ENCODE data around the gene TMEM175. TPM values are rescaled to one million over a fixed set of nuclear protein-coding genes. Genes with fewer than 3 reads are reported as not detected.

TMEM175 gene
- total RNA-seq, 2 donors from 2014 or later = 40.2 to 65.3 TPM

DNA sequence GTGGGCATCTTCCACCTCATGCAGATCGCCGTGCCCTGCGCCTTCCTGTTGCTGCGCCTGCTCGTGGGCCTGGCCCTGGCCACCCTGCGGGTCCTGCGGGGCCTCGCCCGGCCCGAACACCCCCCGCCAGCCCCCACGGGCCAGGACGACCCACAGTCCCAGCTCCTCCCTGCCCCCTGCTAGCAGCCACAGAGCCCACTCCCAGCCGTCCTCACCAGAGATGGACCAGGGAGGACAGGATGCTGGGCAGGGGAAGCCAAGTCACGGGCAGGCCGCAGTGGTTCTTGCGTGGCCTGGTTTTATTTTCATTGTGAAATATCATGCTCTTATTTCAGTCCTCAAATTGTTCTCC, 26.0 kb downstream of the TMEM175 start:
- H3K4me3 ChIP-seq = no peak overlapping the region
- DNase-seq = no peak

DNA sequence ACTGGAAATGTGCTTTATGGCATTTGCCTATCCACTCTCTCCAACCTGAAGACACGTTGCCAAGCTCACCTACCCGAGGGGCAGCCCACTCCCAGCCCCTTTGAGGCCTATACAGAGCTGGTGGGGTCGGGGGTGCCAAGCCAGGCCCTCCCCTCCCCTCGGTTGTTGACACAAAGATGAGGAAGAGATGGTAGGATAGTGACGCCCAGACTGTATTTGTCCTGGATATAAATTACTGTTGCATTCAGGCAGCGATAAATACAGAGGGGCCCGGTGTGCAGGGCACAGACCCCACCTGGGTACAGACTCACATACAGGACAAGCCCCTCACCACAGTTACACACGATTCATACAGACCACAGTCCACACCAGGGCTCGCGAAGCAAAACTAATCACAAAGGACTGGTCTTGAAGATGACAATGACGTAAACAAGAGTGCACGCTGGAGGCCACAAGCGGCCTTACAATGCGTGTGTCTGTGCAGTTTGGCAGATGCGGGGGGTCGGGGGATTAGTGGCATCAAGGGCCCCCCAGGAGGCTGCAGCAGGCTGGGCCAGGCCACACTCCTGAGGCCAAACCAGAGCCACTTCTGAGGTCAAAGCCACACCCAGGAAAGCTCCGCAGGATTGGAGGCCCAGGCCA, 26.6 kb downstream of the TMEM175 start:
- 79 to 87% methylated on average over 16 to 17 of the region's 17 CpGs for WGBS, 2 donors
- TF ChIP-seq POLR2A (IDR thresholded peaks at IDR 0.05) = no peak
- TF ChIP-seq, protein P1, sequence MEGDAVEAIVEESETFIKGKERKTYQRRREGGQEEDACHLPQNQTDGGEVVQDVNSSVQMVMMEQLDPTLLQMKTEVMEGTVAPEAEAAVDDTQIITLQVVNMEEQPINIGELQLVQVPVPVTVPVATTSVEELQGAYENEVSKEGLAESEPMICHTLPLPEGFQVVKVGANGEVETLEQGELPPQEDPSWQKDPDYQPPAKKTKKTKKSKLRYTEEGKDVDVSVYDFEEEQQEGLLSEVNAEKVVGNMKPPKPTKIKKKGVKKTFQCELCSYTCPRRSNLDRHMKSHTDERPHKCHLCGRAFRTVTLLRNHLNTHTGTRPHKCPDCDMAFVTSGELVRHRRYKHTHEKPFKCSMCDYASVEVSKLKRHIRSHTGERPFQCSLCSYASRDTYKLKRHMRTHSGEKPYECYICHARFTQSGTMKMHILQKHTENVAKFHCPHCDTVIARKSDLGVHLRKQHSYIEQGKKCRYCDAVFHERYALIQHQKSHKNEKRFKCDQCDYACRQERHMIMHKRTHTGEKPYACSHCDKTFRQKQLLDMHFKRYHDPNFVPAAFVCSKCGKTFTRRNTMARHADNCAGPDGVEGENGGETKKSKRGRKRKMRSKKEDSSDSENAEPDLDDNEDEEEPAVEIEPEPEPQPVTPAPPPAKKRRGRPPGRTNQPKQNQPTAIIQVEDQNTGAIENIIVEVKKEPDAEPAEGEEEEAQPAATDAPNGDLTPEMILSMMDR (IDR thresholded peaks at IDR 0.05) = no peak
- H3K36me3 ChIP-seq (replicated peaks in 1 of 2; ENCODE audit: insufficient read depth in 1 of 2, low read depth in 2 of 2) = no peaks in the 10 kb centered on the region
- H3K4me1 ChIP-seq = no peaks in the 10 kb centered on the region
- ATAC-seq = no peak
- no peaks in the 10 kb centered on the region for H3K27me3 ChIP-seq
- no peak overlapping the region for H3K27ac ChIP-seq
- no peaks in the 10 kb centered on the region for H3K9me3 ChIP-seq
- intact Hi-C loops (cut with DNase I) = no loop called here
- no peak overlapping the region for H3K4me3 ChIP-seq
- DNase-seq = no peak

More for the DNA sequence above, 26.0 kb downstream of the TMEM175 start:
- Histone ChIP-seq H3K9me3 (no peaks in the 10 kb centered on the region), H3K27me3 (no peaks in the 10 kb centered on the region), H3K36me3 (replicated peaks in 1 of 2; ENCODE audit: insufficient read depth in 1 of 2, low read depth in 2 of 2) (no peaks in the 10 kb centered on the region), H3K4me1 (no peaks in the 10 kb centered on the region), H3K27ac (no peak overlapping the region)
- ATAC-seq = no peak
- no peak for TF ChIP-seq POLR2A (IDR thresholded peaks at IDR 0.05)
- TF ChIP-seq, protein P1 (IDR thresholded peaks at IDR 0.05) = no peak
- 95 to 100% methylated on average over 2 to 9 of the region's 17 CpGs for WGBS, 2 donors
- intact Hi-C loops (cut with DNase I) = no loop called here

DNA sequence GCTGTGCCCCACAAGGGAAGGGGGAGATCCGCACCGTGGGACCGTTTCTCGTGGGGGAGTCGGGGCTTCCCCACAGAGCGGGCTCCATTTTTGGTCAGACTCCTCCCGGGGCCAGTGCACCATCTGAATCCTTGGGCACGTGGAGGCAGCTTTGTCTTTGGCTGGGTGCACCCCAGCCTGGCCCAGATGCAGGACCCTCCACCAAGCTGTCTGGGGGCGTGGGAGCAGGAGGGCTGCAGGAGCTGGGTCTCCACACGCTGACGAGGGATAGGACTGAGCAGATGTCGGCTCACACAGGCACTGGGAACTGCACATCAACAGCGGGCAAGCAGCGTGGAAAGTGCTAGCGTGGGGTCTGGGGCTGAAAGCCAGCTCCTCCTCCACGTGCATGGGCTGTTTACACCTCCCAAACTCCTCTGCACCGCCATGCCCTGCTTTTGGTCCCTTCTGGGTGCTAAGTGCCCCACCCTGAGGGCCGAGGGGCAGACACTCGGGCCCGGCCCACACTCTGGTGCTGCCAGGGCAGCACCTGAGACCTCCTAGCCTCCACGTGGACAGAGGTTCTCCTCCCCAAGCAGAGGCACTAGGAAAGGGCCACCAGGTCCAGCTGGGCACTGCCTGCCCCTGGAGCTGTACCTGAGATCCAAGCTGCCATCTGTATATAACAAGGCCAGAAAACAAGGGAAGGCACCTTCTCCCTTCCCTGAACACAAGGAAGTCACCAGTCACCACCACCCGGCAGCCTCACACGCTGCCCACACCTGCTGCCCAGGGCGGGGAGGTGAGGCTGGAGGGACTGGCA, 27.3 kb downstream of the TMEM175 start:
- Histone ChIP-seq H3K36me3 (replicated peaks in 1 of 2; ENCODE audit: insufficient read depth in 1 of 2, low read depth in 2 of 2) (no peaks in the 10 kb centered on the region), H3K27ac (no peak overlapping the region), H3K9me3 (no peaks in the 10 kb centered on the region), H3K4me1 (no peaks in the 10 kb centered on the region), H3K4me3 (no peak overlapping the region), H3K27me3 (no peaks in the 10 kb centered on the region)
- no peak for TF ChIP-seq POLR2A (IDR thresholded peaks at IDR 0.05)
- TF ChIP-seq, protein P1 (IDR thresholded peaks at IDR 0.05) = no peak
- WGBS, 2 donors = 86 to 87% methylated on average over 11 to 24 of the region's 24 CpGs
- intact Hi-C loops (cut with DNase I) = no loop called here
- DNase-seq (no peak), ATAC-seq (no peak)

DNA sequence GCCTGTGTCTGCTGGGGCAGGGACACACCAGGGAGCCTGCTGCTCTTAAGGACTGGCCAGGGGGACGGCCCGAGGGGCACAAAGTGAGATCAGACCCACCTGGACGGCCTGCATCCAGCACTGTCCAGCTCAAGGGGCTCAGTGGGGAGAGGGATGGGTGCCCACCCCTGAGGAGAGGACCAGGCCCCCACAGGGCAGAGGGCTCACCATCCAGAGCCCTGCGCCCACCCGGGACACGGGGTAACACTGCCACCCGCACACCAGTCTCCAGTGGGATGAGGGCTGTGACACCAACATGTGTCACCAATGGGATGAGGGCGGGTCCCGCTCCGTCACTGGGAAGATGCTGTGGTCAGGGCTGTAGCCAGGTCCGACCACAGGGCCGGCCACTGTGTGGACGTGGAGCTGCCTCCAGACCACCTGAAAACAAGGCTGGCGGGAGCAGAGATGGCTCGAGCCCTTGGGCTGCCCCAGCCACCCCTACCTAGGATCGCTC, 27.9 kb downstream of the TMEM175 start:
- intact Hi-C loops (cut with DNase I) = no loop called here

More for the DNA sequence above, 27.9 kb downstream of the TMEM175 start:
- no peak for DNase-seq
- Histone ChIP-seq H3K27me3 (no peaks in the 10 kb centered on the region), H3K9me3 (no peaks in the 10 kb centered on the region), H3K4me1 (no peaks in the 10 kb centered on the region), H3K36me3 (replicated peaks in 1 of 2; ENCODE audit: insufficient read depth in 1 of 2, low read depth in 2 of 2) (no peaks in the 10 kb centered on the region), H3K27ac (no peak overlapping the region), H3K4me3 (no peak overlapping the region)
- 91 to 100% methylated on average over 3 to 16 of the region's 16 CpGs for WGBS, 2 donors
- no peak for ATAC-seq
- no peak for TF ChIP-seq POLR2A (IDR thresholded peaks at IDR 0.05)
- TF ChIP-seq, protein P1 (IDR thresholded peaks at IDR 0.05) = no peak

Data from body of pancreas (tissue), 4 donors.